ENCODE results near the gene TTC19. TPM values are rescaled to one million over a fixed set of nuclear protein-coding genes. Genes with fewer than 3 reads are reported as not detected.

TTC19 gene
- total RNA-seq, 4 donors from 2014 or later: 56.9 to 81.2 (median 63.3) TPM

GRCh38 chr17:15970500-15970899 is 29.1 kb upstream of the TTC19 start:
- H3K4me3 ChIP-seq (ENCODE audit: low read depth, poor library complexity, severe bottlenecking): no peak overlapping the region
- no peak for TF ChIP-seq POLR2A (IDR thresholded peaks at IDR 0.05)
- TF ChIP-seq CTCF (IDR thresholded peaks at IDR 0.05): no peak
- 90 to 96% methylated on average over 2 of the region's 2 CpGs for WGBS, 2 donors
- peak in 1 of 2 donors; percentile 2 for DNase-seq (ENCODE audit: low spot score in 2 of 2)
- intact Hi-C loops (cut with DNase I; ENCODE audit: low total_unique reads): no loop called here

GRCh38 chr17:15971098-15971678 is 28.4 kb upstream of the TTC19 start:
- 78% methylated on average over 5 of the region's 5 CpGs for WGBS, 2 donors
- peak in 1 of 2 donors; percentile 14 for DNase-seq (ENCODE audit: low spot score in 2 of 2)
- TF ChIP-seq POLR2A (IDR thresholded peaks at IDR 0.05): no peak
- no peak for TF ChIP-seq CTCF (IDR thresholded peaks at IDR 0.05)
- intact Hi-C loops (cut with DNase I; ENCODE audit: low total_unique reads): no loop called here
- H3K4me3 ChIP-seq (ENCODE audit: low read depth, poor library complexity, severe bottlenecking): no peak overlapping the region

GRCh38 chr17:15971882-15972281 is 27.7 kb upstream of the TTC19 start:
- DNase-seq (ENCODE audit: low spot score in 2 of 2): peak in 1 of 2 donors; percentile 40
- TF ChIP-seq CTCF (IDR thresholded peaks at IDR 0.05): no peak
- TF ChIP-seq POLR2A (IDR thresholded peaks at IDR 0.05): no peak
- WGBS, 2 donors: 94 to 96% methylated on average over 5 of the region's 5 CpGs
- H3K4me3 ChIP-seq (ENCODE audit: low read depth, poor library complexity, severe bottlenecking): no peak overlapping the region
- intact Hi-C loops (cut with DNase I; ENCODE audit: low total_unique reads): no loop called here

GRCh38 chr17:15972497-15972951 is 27.1 kb upstream of the TTC19 start:
- WGBS, 2 donors: 93 to 94% methylated on average over 4 of the region's 4 CpGs
- intact Hi-C loops (cut with DNase I; ENCODE audit: low total_unique reads): no loop called here
- TF ChIP-seq POLR2A (IDR thresholded peaks at IDR 0.05) (no peak), CTCF (IDR thresholded peaks at IDR 0.05) (no peak)
- peak in 1 of 2 donors; percentile 40 for DNase-seq (ENCODE audit: low spot score in 2 of 2)
- no peak overlapping the region for H3K4me3 ChIP-seq (ENCODE audit: low read depth, poor library complexity, severe bottlenecking)

- H3K4me3 ChIP-seq (ENCODE audit: low read depth, poor library complexity, severe bottlenecking): no peak overlapping the region
- intact Hi-C loops (cut with DNase I; ENCODE audit: low total_unique reads): no loop called here
- TF ChIP-seq POLR2A (IDR thresholded peaks at IDR 0.05) (no peak), CTCF (IDR thresholded peaks at IDR 0.05) (no peak)
- no peak for DNase-seq (ENCODE audit: low spot score in 2 of 2)
These were observed 26.6 kb upstream of the TTC19 start for GRCh38 chr17:15973016-15973415.

GRCh38 chr17:15973834-15974233 is 25.8 kb upstream of the TTC19 start:
- TF ChIP-seq CTCF (IDR thresholded peaks at IDR 0.05) (no peak), POLR2A (IDR thresholded peaks at IDR 0.05) (no peak)
- no peak overlapping the region for H3K4me3 ChIP-seq (ENCODE audit: low read depth, poor library complexity, severe bottlenecking)
- intact Hi-C loops (cut with DNase I; ENCODE audit: low total_unique reads): no loop called here
- peak in 1 of 2 donors; percentile 21 for DNase-seq (ENCODE audit: low spot score in 2 of 2)
- 68 to 69% methylated on average over 6 of the region's 6 CpGs for WGBS, 2 donors
